Inferior parietal cortex (tissue), 1 donor: ENCODE data around the gene THAP8.

ENCODE experiments used
- DNase-seq: peaks from one replicate; pipeline ENCODE4 v3.0.0-alpha.2; 2016; ENCODE audit errors: extremely low spot score

The THAP8 gene

DNA sequence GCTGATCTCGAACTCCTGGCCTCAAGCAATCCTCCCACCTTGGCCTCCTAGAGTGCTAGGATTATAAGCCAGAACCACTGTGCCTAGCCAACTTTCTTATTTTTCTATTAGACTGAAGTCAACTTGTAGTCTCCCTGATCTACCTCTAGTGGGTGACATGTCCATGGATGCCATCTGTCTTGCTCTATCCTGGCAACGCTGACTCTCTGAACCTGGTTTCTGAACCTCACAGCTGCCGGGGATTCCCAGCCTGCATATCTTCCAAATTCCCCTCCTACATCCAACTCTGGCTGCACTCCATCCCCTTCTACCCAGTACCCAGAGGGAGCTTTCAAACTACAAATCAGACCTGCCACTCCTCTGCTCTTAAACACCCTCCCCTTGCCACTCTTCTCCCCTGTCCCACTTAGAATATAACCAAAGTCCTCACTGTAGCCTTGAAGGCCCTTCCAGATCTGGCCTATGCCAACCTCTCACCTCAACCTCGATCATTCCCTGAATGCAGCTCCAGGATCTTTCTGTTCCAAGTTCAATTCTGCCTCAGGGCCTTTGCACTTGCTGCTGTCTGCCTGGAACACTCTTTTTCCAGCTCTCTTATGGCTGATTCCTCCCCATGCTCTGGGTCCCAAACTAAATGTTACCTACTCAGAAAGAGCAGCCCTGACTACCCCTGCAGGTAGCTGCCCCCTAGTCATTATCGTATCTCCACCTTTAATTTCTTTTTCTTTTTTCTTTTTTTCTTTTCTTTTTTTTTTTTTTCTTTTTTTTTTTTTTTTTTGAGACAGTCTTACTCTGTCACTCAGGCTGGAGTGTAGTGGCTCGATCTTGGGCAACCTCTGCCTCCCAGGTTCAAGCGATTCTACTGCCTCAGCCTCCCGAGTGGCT, 23.6 kb downstream of the THAP8 start:
- DNase-seq = no peak

DNA sequence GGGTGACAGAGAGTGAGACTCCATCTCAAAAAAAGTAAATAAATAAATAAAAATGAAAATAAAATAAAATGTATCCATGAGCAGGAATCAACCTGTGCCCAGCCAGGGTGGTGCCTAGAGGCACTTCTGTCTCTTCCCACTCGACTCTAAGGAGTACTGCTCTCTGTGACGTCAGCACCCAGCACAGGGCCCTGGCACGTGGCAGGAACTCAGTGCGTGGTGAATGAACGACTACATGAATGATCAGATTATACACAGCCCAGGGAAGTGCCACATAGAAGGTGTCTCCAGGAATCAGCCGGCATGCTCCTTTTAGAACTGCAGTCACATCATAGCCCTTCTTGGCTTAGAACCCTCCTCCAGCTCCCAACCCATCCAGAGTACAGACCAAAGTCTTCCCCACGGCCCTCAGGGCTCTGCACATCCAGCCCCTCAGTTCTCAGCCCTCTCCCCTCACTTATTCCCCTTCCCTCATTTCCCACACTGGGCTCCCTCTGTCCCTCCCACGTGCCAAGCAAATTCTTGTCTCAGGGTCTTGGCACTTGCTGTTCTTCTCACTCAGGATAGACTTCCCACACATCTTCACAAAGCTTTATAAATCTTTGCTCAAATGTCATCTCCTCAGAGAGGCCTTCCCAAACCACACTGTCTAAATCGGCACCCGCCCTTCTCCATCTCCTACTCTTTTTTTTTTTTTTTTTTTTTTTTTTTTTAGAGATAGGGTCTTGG, 25.6 kb downstream of the THAP8 start:
- DNase-seq = no peak

DNA sequence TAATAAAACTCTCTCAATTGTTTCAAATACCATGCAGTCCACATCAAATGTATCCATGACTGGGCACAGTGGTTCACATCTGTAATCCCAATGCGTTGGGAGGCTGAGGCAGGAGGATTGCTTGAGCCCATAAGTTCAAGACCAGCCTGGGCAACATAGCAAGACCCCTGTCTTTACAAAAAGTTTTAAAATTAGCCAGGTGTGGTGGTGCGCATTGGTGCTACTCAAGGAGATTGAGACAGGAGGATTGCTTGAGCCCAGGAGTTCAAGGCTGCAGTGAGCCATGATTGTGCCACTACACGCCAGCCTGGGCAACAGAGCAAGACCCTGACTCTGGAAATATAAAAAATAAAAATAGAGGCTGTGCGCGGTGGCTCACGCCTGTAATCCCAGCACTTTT, 26.4 kb downstream of the THAP8 start:
- DNase-seq = no peak

DNA sequence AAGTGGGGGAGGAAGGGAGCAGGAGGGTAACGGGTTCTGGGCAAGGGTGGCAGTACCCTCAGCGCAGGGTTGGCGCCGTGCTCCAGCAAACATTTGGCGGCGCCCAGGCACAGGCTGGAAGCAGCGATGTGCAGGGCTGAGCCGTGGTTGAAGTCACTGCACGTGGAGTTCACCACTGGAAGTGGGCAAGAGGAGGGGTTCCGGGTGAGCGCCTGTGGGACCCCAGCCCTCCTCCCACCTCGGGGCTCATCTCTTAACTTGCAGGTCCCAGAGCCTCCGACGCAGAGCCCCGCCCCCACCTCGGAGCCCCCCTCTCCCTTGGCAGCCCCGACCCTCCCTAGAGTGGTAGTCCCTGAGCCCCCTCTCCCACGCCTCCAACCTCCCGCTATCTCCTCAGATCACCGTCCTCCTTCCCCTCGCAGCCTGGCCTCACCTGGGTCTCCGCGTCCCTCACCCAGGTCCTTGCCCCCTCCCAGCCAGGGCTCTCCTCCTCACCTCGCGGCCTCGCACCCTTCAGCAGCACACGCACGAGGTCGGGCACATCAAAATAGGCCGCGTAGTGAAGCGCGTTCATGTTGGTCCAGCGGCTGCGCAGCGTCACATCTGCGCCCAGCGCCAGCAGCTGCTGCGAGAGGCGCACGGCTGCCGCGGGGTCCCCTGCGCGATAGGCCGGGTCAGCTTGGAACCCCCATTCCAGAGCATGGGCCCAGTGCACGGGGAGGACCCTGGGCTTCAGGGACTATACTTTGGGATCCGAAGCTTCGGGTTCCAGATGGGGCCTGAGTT, 27.8 kb downstream of the THAP8 start:
- DNase-seq = no peak

DNA sequence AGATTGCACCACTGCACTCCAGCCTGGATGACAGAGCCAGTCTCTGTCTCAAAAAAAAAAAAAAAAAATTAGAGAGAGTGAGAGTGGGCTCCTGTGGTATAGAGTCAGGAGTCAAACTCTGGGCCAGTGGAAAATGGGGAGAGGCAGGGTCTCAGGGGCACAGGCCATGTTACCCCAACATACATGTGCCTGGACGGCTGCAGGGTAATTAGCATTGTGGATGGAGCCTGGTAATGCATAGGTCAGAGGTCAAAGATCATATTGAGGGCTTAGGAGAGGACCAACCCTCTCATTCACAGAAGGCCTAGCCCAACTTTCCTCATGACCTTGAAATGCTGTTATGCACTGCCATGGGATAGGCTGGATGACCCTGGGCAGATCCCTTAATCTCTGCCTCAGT, 28.5 kb downstream of the THAP8 start:
- DNase-seq = no peak

DNA sequence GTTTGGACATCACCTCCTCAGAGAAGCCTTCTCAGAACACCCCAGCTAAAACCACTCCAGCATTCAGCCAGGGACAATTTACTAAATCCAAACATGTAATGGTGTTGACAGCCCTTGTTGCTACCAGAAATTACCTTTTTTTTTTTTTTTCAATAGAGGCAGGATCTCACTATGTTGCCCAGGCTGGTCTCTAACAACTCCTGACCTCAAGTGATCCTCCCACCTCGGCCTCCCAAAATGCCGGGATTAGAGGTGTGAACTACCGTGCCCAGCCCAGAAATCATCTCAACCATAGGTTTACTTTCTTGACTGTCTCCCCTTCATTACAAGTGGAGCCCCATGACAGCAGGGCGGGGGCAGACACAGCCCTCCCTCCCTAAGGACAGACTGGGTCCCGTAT, 30.7 kb downstream of the THAP8 start:
- DNase-seq = no peak

DNA sequence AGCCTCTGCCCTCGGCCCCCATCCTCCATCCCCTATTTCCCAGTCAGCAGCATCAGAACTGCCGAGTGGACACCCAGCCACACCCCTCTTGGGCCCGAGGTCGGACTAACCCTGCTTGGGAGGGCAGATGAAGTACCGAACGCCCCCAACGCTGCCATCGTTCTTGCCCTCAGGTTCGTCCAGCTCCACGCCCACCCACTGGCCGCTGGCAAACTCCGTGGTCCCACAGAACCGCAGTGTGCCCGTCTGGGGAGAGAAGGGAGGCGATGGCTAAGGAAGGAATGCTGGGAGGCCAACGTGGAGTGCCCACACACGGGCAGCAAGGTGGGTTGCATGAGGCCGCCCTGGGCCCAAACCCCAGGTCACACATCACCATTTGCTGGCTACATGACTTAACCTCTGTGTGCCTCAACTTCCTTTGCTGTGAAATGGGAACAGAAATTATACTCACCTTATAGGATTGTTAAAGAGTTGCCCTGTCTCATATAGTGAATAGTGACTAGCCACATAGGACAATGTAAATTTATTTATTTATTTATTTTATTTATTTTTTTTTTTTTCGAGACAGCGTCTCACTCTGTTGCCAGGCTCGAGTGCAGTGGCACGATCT, 34.9 kb downstream of the THAP8 start:
- no peak for DNase-seq

DNA sequence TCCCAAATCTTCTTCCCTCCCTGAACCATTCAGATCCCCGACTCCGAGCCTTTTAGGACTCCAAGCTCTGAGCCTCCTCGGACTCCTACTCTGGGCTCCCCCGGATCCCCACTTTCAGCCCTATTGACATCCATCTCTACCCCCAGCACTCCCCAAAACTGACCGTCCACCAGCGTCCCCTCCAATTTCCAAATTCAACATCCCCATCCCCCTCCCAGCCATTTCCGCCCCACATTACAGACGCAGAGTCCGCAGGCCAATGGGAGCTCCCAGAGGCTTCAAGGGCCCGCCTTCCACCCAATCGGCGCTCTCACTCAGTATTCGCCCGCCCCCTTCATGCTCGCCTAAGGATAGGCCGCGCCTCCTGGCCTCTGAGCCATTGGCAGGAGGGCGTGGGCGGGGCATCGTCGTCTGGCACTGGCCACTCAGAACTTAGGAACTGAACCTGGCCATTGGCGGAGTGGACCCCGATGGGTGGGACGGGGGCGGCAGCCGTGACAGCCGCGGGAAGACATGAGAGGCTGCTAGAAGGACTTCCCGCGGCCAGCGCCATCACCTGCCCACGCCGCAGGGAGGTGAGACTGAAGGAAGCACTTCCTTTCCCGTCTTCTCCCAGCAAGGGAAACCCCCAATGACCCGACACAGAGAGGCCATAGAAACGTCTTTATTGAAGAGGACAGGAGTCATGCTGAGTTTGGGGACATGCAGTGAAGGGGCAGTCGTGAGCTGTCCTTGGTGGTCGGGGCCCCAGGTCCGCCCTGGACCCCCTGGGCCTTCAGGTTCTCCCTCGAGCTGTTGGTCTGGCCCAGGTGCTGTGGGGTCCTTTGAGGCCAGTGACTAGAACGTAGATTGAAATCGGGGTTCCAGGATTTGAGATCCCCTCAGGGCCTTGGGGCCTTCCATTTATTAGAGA, 39.8 kb downstream of the THAP8 start, which contains the start of gene ALKBH6:
Gene ALKBH6 (minus strand): TSS at position 202 of the 913 bp plus-strand sequence. CDS start 816 bp downstream, outside the sequence.
- peak; percentile 98 for DNase-seq

DNA sequence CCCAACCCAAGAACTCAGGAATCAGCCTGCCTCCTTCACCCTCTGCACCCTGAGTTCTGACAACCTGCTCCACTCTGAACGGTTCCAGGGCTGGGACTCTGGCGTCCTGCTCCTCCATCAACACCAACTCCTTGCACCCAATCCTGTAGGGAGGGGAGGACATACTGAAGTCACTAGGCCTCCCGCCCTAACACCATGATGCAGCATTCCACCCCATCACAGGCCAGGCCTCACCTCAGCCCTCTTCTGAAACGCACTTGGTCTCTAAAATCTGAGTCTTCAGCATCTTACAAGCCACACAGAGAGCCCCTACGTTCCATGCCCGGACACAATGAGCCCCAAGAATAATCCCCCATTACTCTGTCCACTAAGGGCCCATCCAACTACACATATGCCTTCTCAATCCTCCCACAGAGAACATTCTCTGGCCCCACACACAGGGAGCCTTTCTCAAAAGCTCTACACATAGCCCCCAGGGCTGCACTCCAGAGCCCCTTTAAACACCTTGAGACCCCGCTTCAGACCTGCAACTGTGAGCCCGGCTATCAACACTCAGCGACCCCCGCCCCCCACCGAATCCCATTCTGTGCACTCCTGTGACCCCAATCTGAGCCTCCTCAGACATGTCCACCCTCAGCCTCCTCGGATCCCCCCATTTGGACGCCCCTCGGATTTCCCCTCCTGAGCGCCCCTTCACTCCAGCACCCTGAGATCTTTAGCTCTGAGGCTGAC, 40.6 kb downstream of the THAP8 start:
- DNase-seq = no peak

DNA sequence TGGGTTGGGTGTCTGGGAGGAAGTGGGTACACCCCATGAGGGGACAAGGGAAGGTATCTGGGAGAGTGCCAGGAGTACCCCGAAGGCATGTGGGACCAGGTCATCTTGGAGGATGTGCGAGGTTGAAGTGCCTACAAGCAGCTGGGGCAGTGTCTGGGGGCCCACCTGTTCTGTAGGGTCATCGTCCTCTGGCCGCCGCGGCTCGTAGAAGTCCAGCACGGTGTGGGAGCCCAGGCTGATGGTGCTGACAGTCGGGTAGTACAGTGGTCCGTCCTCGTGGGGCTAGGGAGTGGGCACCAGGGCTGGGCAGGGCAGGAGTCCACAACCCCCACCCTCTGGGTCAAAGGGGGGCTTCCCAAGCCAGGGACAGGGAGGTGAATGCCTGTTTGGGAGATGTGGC, 43.7 kb downstream of the THAP8 start:
- DNase-seq = no peak

DNA sequence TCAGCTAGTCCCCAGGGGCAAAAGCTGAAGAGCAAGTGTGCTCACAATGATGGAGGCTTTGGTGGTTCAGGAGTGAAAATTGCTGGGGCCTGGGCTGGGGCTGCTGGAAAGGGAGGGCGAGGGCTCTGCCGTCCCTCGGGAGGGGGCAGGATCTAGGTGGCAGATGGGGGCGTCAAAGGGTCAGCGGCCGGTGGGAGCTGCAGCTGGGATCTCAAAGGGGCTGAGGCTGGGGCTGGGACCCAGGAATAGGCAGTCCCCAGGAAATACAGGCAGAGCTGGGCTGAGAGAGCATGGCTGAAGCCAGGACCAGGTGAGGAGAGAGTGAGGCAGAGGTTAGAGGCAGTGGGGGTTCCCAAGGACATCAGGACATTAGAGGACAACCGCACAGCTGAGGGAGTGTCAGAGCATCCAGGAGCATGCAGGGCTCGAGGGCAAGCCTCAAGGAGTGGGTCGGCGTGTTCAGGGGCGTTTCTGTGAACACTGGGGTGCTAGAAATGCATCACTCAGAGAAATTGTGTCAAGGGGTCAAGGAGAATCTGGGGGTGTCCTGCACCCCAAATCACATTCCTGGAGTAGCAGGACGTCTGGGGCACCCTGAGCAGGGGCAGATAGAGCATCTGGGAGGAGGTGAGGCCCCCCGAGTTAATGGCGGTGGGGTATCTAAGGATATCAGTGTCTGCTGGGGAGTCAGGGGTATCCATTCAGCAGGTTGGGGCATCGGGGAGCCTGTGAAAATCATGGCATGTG, 44.3 kb downstream of the THAP8 start:
- no peak for DNase-seq

DNA sequence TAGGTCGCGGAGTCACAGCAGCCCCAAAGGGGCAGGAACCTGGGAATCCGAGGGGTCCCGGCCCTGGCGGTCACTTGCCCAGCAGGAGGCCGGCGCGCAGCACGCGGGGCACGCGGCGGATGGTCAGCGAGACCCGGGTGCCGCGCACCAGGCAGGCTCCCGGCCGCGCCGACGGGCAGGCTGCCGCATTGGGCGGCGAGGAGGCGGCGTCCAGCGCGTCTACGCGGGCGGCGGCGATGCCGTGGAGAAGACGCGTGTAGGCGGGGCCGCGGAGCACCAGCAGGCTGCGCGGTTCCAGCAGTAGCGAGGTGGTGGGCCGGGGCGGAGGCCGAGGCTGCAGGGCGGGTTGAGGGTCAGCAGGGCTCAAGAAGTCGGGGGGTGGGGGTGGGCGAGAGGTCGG, 44.9 kb downstream of the THAP8 start:
- no peak for DNase-seq

DNA sequence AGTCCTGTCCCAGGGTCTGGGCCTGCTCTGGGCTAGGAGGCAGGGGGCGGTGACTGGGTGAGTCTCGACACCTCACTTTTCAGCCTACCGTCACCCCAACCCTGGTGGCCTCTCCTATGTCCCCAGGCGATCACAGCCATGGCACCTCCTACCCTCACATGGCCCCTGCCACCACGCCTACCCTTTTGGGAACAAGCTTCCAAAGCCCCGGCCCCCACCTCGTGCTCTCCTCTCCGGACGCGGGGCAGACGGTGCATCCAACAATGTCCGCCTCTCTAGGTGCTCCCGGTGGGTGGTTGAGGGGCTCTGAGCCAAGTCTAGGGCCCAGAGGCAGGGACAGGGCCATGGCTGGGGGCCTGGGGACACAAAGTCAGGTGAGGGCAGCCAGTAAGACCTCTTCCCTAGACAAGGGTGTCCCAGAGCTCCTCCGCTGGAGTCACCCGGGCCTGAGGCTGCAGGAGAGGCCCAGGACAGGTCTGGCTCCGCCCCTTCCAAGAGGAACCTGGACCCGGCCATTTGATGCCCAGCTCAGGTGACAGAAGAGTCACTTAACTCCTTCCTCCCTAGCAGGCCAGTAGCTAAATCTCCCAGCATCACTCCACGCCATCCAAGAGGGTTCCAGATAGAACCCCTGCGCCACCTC, 45.6 kb downstream of the THAP8 start, which contains the start of gene SYNE4:
Gene SYNE4 (minus strand): TSS at position 478 of the 643 bp plus-strand sequence. CDS start 132 bp downstream, at position 346.
- DNase-seq = no peak

DNA sequence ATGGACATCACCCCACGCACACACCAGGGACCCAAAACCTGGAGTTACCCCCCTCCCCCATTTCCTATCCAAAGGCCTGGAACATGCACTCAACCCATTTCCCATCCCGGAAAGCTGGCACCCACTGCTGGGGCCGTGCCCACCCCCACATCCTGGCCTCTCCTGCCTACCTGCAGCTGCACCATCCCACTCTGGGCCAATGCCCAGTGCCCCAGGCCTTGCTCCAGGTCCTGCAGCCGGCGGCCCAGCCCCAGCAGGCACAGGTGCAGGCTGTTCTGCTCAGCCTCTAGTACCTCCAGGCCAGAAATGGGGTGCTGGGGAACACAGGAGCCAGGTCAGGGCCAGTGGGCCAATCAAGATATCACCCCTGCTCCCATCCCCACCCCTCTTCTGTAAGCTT, 47.1 kb downstream of the THAP8 start:
- no peak for DNase-seq

DNA sequence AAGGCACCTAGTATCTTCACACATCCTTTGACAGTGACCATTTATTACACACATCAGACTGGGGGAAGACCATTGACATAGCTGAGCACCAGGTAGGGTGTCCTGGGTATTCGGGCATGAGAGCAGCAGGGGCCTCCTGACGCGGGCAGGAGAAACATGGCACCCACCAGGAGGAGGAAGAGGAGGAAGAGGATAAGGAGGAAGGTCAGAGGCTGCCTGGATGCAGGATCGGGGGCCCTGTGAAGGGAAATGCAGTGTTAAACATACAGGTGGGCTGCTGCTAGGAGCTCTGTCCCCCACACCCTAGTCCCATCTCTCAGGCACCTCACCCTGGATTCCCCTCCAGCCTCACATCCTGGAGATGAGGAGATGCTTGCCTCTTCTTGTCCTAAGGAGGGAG, 50.8 kb downstream of the THAP8 start:
- no peak for DNase-seq

DNA sequence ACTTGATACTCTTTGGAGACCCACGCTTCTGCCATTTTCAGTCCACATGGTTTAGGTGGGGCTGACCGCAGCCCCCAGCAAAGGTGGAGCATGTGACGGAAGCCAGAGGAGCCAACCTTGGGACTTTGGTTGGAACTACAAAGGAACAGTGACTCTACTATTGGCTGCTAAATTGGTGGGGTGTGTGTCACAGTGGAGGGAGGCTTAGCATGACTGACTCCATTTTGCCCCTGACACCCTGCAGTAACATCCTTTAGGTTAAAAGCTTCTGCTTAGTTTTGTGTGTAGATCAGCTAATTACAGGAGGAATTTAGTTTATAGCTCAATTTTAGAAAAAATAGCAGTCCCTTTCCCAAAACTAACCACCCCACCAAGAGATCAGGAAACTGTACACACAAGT, 52.5 kb downstream of the THAP8 start:
- DNase-seq = no peak

DNA sequence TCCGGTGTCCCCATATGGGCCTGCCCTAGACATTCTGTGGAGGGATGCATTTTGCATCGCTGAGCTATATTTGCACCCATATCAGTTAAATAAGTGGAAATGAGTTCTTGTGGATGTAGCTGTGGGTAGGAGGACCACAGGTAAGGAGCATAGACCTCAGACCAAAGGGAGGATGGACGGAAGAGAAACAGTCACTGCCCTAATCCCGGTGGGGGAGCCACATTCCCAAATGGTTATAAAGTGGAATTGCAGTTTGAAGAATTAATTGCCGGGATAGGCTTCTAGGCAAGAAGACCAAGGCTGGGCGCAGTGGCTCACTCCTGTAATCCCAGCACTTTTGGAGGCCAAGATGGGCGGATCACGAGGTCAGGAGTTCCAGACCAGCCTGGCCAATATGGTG, 57.3 kb downstream of the THAP8 start:
- no peak for DNase-seq
